Jurkat, Clone E6-1 (cell line): Measurements from ENCODE around the gene TULP4.
A peak's percentile ranks its signal among the peaks of the same experiment; 100 is the strongest.
"Not testable (repeated sequence)": the region's sequence is repeated elsewhere in the genome, so short reads cannot be mapped to it uniquely, and the experiment has no call there.

ENCODE experiments used
- DNase-seq: peaks from one replicate; pipeline ENCODE4 v3.0.0-alpha.2; 2011; ENCODE audit warnings: low read depth, low spot score
- H3K4me3 ChIP-seq: 2 replicates; pipeline ENCODE4 v1.5.1; 2011; ENCODE audit warnings: mild to moderate bottlenecking, low read length, control low read depth, moderate library complexity

TULP4 gene

DNA sequence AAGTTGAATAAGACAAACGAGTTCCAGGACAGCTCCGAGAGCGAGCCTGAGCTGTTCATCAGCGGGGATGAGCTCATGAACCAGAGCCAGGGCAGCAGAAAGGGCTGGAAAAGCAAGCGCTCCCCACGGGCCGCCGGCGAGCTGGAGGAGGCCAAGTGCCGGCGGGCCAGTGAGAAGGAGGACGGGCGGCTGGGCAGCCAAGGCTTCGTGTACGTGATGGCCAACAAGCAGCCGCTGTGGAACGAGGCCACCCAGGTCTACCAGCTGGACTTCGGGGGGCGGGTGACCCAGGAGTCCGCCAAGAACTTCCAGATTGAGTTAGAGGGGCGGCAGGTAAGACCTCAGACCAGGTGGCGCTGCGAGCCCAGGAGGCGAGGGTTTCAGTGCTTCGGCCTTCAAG lies 191.6 kb downstream of the TULP4 start:
- H3K4me3 ChIP-seq, result no peak overlapping the region
- DNase-seq, result no peak

DNA sequence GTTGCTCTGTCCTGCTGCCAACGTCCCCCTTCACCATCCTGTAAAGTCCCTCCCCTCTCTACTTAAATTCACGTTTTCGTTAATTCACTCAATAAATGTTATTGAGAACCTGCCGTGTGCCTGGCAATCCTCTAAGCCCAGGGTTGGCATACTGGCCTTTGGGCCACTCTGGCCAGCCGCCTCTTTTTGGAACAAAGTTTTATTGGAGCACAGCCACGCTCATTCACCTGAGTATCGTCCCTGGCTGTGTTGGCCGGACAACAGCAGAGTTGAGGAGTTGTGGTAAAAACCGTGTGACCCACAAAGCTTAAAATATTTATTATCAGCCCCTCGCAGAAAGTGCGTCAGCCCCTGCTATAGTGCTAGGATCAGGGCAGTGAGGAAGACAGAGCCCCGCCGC lies 192.9 kb downstream of the TULP4 start:
- H3K4me3 ChIP-seq, result no peak overlapping the region
- no peak for DNase-seq

DNA sequence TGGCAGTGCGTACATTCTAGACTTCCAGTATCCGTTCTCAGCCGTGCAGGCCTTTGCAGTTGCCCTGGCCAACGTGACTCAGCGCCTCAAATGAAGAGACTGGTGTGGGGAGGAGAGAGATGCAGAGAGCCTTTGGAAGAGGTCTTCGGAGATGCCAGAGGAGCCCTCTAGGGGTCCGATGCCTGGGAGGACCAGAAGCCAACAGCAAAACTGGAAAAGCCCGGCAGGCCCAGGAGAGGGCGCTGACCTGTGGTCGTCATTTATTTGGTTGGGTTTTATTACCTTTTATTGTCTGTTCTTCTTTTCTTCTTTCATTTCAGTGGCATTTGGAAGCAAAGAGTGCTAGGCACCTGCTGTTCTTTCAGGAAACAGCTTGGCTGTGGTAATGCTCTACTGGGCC lies 194.3 kb downstream of the TULP4 start:
- no peak overlapping the region for H3K4me3 ChIP-seq
- DNase-seq, result no peak

DNA sequence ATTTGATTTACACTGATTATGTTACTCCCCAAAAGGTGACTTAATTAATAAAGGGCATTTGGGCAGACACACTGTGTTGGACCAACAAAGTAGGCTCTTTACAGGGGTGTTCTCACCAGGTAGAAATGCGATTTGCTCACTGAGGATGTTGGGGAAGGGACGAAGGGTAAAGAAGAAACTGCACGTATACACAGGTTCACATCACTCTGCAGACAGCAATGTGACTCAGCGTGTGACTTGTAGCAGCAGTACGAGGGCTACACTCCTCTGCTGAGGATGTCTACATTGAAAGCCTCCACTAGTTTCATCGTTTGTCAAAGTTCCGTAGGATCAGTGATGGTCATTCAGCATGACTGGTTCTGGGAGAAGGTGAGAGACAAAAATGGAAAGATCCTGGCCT lies 194.9 kb downstream of the TULP4 start:
- no peak for DNase-seq
- no peak overlapping the region for H3K4me3 ChIP-seq

DNA sequence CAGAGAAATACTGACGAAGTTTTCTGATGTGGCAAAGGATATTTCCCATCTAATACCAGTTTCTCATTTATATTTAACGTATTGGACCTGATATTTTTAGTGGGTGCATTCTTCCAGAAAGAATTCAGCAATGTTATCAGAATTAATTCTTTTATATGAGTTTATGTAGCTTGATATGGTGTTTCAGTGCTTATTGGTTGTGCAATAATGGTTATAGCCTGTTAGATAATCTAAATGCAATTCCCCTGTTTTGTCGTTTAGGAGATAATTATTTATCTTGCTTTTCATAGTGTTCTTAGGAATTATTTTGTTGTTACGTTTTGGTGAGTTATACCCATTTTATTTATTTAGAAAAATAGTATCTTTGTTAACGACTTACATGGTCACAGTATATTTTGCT lies 196.2 kb downstream of the TULP4 start:
- no peak for DNase-seq
- no peak overlapping the region for H3K4me3 ChIP-seq

DNA sequence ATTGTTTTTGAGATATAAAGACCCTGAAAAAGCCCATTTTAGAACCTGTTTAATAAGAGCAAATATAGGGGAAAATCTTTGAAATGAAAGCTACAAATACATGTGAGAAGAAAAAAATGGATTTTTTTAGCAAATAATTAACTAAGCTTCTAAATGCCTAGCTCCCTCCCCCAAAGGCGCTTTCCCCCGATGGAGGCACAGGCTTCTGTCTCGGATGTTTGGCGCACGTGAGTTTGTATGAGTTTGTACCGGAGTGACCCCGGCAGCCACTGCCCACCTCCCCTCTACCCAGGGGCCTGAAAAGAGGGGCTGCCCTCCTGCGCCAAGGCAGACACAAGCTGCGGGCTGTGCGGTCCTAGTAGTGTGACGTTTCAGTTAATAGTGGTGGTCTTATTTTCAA lies 197.2 kb downstream of the TULP4 start:
- no peak for DNase-seq
- no peak overlapping the region for H3K4me3 ChIP-seq

DNA sequence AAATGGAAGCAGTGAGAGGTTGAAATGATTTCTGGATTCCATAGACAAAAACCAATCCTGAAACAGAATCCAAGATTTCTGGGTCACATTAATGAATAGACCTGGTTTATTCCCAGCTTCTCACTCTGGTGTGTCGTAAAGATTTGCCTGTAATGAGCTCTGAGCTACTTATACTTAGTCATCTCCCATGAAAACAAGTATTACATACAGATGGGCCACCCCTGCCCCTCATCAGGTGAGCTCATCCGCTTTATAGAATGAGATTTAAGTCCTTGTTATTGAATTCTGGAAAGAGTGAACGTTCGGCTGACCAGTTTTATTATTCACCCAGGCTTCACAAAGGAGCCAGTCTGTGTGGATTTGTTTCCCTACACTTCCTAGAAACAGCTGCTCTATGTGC lies 200.5 kb downstream of the TULP4 start:
- H3K4me3 ChIP-seq, result no peak overlapping the region
- no peak for DNase-seq

DNA sequence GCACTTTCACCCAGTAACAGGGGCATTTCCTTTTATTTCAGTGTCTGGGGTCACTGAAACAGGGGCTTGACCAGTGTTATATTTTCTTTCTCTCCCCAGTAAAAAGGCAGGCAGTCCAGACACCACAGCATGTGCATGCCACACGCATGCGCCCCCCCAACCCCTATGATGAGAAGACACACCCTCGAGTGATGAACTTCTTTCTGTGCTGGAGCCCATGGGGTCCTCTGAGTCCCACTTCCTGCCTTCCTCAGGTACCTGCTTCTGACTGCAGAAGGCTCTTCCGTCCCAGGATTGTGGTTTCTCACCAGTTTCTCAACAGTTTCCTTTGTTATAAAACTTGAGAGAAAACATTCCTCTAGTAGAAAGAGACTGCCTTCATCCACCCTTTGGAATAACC lies 201.9 kb downstream of the TULP4 start:
- peak; percentile 88 for DNase-seq
- H3K4me3 ChIP-seq, result no peak overlapping the region; the same call in none of the 2 replicates

DNA sequence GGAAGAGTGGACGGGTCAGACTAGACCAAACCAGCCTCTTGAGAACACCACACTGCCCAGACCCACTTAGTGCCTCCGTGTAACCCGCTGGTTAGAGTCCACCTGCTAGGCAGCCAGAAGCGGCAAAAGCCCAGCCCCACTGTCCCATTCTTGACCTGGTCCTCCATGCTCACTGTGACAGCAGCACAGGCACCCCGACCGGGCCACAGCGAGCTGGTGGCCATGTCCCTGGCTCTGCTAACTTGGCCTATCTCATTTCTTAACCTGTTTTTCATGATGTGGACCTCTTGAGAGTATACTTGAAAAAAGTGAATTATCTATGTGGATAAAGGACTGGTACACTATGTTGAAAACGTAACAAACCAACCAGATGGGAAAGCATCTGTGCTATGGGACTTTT lies 202.7 kb downstream of the TULP4 start:
- no peak for DNase-seq
- no peak overlapping the region for H3K4me3 ChIP-seq

DNA sequence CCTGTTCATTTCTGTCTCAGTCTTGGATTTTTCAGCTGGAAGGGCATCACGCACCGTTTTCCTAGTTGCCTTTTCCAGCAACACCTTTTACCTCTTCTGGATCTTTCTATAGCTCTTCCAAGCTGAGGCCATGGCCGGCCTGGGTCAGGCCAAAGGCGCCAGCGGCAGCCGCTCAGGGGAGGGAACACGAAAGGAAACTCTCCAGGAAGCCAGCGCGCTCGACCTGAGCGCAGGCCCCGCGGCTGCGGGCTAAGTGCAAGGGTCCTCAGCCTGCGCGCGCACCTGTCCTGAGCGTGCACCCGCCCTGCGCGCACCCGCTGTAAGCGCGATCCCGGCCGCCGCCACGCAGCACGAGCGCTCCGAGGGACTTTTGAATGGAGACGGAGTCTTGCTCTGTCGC lies 203.8 kb downstream of the TULP4 start:
- no peak overlapping the region for H3K4me3 ChIP-seq
- DNase-seq, result no peak

DNA sequence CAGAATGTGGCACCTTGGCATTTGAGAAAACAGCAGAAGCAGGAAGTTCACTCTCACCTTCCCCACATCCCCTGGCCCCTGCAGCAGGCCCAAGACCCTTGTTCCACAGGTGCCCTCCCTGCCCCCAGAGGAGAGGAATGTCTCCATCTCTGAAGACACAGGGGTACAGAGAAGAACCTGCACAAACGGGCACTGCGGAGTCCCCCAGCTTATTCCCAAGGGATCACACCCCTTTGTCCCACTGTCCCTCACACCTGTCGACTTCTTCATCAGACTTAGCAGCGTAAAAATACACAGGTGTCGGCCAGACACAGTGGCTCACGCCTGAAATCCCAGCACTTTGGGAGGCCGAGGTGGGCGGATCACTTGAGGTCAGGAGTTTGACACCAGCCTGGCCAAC lies 204.8 kb downstream of the TULP4 start:
- no peak overlapping the region for H3K4me3 ChIP-seq
- no peak for DNase-seq

DNA sequence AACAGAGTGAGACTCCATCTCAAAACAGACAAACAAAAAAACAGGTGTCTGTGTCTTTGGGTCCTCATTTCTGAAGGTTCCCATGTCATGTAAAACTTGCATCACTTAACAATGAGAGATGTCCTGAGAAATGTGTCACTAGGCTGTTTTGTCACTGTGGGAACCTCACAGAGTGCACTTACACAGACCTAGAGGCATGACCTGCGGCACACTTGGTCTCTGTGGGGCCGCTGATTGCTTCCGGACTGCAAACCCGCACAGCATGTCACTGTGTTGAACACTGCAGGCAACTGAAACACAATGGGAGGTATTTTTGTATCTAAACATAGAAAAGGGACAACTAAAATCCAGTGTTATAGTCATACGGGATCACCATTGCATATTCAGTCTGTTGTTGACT lies 205.3 kb downstream of the TULP4 start:
- H3K4me3 ChIP-seq, result no peak overlapping the region

DNA sequence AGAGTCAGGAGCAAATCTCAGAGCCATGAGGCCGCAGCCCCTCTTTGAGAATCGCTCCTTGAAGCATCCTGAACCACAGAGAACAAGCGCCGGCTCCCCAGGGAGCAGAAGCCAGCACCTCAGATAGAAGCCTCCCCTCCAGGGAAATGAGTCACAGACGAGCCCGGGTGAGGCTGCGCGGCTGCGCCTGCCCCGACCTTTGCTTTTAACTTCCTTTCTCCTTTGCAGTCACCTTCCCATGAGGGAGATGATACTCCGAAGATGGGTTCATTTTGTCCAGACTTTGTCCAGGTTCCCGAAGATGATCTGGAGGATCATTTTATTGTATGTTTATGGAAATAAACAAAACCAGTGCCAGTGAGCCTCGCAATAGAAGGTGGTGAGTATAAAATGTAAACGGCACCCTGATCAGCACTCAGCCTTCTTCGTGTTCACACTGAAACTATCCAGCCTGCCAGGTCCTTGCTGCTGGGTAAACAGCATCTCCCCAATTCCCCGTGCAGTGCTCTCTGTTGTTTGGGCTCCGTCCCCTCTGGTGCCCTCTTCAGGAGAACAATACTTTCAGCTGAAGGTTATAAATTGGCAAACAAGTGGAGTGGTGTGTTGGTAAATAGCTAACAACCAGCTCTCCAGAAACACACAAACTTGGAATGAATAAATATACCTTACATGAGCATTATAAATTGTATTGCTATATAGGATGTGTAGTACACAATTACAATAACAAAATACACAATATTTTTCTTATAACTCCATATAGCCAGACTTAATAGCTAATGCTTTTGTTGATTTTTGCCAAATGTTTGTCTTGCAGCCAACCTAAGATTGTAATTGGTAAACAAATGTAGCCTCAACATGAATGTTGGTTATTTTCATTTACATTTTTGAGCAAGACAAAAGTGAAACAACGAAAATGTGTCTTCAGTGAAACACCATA lies 206.2 kb downstream of the TULP4 start:
- H3K4me3 ChIP-seq, result peak overlapping the region; percentile 46

More for the DNA sequence above, 205.3 kb downstream of the TULP4 start:
- DNase-seq, result no peak

DNA sequence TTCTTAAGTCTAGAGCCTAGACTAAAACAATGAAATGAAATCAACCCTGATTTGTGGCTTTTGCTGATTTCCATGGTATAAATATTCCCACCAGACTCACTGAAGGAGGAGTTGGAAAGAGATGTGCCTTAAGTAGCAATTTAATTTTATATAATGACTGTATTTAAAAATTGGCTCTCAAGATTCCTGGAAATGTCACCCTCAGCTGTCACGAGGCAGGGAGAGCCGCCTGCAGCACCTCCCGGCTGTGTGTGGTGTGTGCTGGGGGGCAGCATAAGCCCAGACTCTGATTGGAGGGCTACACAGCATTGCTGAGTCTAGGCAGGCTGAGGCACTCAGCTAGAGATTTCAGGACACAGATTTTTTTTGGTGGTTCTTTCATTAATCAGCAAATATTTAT lies 207.0 kb downstream of the TULP4 start:
- no peak overlapping the region for H3K4me3 ChIP-seq
- no peak for DNase-seq

More for the DNA sequence above, 206.2 kb downstream of the TULP4 start:
- peak; percentile 82 for DNase-seq

DNA sequence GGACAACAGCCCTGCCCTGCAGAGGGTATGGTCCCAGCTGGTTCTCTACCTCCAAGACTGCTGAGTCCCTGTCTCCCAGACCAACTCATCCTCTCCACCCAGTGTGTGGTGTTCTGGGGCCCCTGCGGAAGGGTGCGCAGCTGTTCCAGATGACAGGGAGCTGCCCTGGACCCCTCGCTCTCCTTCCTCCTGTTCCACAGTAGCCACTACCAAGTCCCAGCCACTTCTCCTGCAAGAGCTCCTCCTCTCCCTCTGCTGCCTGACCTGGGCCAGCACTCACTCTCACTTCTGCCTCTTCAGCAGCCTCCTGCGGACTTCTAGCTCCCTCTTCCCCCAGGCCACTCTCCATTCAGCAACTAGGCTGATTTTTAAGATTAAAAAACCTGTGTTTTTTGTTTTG lies 207.5 kb downstream of the TULP4 start:
- H3K4me3 ChIP-seq, result no peak overlapping the region
- no peak for DNase-seq

DNA sequence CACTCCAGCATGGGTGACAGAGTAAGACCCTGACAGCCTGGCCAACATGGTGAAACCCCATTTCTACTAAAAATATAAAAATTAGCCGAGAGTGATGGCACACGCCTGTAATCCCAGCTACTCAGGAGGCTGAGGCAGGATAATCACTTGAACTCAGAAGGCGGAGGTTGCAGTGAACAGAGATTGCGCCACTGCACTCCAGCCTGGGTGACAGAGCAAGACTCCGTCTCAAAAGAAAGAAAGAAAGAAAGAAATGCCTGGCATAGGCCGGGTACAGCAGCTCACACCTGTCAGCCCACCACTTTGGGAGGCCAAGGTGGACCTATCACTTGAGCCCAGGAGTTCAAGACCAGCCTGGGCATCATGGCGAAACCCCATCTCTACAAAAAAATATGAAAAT lies 208.7 kb downstream of the TULP4 start:
- not testable (repeated sequence) for DNase-seq, H3K4me3 ChIP-seq

DNA sequence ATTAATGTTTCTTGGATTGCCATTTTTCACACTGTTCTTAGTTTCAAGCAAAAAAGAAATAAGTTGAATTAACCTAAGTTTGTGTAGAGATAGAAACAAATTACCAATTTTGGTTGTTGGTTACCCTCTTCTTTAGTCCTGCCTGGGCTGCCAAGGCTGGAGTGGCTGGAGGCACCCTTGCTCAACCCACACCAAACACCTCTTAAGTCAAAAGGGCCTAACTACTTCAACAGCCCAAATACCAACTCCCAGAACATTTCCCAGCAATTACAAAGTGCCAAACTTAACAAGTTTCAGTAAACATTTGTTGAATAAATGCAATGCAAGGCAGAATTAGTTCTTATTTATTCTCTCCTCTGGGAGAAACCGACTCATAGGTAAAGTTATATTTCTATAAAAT lies 209.5 kb downstream of the TULP4 start:
- DNase-seq, result no peak
- H3K4me3 ChIP-seq, result no peak overlapping the region

DNA sequence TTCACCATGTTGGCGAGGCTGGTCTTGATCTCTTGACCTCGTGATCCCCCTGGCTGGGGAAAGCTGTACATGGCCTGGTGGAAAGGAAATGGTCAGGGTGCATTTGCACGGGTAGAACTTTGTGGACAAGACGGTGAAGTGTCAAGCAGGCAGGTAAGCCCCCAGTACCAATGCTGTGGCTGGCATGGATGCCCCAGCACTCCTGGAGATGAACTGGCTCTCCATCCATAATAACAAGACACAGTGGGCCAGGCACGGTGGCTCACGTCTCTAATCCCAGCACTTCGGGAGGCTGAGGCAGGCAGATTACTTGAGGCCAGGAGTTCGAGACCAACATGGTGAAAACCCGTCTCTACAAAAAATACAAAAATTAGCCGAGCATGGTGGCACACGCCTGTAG lies 210.4 kb downstream of the TULP4 start:
- no peak overlapping the region for H3K4me3 ChIP-seq
- no peak for DNase-seq

DNA sequence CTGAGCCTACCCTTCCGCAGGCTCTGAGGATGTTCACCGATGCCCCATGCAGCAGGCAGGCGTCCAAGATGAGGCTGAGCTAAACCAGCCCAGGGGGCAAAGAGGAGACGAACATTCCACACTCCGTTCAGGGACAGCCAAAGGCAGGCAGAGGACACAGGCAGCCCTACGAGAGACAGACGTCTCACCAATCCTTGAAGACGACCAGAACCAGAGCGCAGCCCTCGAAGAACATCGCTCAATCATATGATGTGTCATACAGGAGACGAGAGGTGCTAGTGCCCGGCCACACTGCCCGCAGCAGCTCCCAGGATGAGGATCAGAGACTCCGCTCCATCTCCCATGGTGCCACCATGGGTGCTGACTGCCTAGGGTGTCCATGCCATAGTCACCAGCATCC lies 212.0 kb downstream of the TULP4 start:
- H3K4me3 ChIP-seq, result no peak overlapping the region
- no peak for DNase-seq

DNA sequence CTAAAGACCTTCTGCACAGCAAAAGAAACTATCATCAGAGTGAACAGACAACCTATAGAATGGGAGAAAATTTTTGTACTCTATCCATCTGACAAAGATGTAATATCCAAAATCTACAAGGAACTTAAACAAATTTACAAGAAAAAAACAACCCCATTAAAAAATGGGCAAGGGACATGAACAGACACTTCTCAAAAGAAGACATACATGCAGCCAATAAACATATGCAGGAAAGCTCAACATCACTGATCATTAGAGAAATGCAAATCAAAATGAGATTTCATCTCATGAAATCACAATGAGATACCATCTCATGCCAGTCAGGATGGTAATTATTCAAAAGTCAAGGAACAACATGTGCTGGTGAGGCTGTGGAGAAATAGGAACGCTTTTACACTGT lies 215.6 kb downstream of the TULP4 start:
- not testable (repeated sequence) for H3K4me3 ChIP-seq, DNase-seq

DNA sequence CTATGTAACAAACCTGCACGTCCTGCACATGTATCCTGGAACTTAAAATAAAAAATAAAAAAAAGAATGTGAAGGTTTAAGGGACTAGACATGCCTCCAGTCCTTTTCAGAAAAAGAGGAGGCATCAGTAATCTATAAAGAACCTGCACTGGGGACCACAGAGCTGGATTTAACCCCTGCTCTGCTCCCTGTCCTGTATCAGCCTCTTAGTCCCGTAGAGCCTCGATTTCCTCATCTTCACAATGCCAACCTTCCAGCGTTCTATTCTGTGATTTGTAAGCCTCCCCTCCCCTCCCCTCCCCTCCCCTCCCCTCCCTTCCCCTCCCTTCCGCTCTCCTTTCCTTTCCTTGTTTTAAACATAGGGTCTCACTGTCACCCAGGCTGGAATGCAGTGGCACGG lies 216.6 kb downstream of the TULP4 start:
- no peak for DNase-seq
- H3K4me3 ChIP-seq, result no peak overlapping the region
